Stimulated activated CD8-positive, alpha-beta memory T cell treated with anti-CD3 and anti-CD28 coated beads, Interleukin-7, amount 100 ng/mL, for 4 hours (primary cell): ENCODE measurements around the gene FTO.
"Not testable (repeated sequence)": the region's sequence is repeated elsewhere in the genome, so short reads cannot be mapped to it uniquely, and the experiment has no call there.

Source experiments
- DNase-seq, 2 donors: peaks; one replicate each; pipeline ENCODE4 v3.0.0-alpha.2; 2020; ENCODE audit warnings: low read depth in 2 of 2

FTO gene

DNA sequence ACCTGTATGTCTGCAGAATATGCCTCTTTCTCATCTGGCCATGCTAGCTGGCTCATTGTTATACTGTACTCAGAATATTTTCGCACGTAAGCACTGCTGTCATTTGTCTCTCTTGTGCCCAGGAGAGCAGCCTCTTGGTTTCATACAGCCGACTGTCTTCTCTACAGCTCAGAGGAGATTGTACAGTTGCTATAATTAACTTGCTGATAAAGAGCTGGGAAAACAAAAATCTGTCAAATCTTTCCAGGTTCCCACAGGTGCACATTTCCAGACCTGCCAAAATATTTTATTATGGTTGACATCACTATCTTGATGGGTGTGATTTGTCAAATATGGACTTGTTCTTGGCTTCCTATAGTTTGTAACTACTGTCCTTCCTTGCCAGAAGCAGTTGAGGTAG is 122.7 kb downstream of the FTO start:
- no peak for DNase-seq

DNA sequence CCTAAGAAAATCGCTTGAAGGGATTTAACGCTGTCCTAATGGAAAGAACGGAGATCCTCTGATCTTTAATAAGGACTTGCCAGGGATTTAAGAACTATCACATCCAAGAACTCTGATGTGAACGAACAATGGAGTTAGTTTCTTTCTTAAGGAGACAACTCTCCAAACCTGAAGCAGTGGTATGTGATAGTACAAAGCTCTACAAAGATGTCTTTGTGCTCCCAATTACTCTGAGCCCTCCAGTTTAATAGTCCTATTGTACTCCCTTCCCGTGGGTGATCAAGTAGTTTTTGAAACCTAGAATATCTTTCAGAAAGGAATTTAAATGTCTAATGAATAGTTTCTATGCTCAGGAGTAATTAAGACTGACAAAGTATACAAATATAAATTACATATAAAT is 123.8 kb downstream of the FTO start:
- DNase-seq, result no peak

DNA sequence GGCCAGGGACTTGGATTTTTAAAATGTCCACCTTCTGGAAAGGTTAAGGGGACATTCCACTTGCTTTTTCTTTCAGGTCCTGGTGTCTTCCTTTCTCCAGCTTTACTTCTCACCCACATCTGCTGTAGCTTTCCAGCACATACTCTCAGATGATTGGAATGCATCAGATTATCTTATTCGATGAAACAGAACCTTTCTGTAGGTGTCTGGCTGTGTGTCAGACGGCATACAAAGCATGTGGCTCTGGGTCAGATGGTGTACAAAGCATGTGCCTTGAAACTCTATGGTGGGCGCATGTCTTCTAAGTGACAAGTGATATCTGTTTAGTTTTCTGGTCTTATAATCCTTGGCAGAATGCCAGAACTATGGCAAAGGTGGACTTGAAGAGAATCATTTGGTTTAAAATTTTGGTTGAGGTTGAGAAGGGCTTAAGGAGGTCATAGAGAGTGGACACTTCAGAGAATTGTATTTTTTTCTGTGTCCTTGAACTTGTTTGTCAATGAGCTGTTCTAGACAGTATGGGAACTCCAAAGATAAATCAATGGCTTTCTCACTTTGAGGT is 125.3 kb downstream of the FTO start:
- DNase-seq, result no peak

DNA sequence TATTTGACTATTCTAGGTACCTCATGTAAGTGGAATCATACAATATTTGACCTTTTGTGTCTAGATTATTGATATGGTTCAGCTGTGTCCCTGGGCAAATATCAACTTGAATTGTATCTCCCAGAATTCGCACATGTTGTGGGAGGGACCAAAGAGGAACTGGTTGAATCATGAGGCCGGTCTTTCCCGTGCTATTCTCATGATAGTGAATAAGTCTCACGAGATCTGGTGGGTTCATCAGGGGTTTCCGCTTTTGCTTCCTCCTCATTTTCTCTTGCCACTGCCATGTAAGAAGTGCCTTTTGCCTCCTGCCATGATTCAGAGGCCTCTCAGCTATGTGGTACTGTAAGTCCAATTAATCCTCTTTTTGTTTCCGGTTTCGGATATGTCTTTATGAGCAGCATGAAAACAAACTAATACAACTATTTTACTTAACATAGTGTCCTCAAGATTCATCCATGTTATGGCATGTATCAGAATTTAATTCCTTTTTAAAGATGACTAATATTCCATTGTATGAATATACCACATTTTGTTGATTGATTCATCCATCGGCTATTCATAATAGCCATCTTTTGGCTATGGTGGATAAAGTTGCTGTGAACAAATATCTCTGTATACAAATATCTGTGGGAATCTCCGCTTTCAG is 129.1 kb downstream of the FTO start:
- DNase-seq, result no peak

DNA sequence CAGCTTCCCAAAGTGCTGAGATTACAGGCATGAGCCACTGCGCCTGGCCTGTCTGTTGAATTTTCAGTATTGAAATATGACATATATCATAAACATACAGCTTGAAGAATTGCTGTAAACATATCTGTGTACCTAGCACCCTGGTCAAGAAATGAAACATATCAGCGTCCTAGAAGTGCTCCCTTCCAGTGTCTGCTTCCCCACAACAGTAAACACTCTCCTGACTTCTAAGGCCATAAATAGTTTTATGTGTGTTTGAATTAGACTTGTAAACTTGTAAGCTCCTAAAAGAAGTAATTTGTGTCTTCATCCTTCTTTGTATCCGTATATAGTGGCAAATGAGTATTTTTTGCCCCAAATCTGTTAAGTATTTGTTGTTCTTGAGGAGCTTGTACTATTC is 132.2 kb downstream of the FTO start:
- no peak for DNase-seq

DNA sequence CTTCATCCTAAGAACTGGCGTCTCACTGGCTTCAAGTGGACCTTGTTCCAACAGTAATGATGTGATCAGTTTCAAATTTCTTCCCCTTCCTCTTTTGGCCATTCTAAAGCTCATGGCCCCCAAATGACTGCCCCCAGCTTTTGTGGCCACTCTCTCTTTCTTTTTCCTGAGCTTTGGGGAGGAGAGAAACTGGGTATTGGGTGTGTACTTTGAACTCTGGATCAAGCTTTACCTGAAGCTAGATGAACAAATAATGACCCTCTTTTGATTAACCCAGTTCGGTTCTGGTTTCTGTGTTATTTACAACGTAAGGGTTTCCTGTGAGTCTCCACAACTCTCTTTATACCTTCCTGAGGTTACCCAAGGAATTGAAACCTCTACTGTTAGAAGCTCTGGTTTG is 132.7 kb downstream of the FTO start:
- no peak for DNase-seq

DNA sequence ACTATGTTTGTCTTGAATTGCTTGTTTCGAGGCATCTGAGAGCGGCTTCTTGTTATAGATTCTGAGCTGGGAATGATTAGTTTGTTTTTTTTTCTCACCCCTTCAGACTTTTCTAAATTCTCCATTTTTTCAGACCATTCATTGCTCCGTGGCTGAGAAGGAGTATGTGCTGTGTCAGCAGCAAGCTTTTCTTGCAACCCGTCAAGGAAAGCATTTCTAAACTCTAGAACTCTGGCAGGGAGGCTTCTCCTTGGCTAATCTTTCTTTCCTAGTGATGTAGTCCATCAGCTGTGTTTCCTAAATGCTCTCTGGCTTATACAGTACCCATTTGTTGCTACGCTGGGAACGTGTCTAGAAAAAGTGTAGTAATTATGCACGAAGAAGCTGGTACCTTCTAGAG is 133.5 kb downstream of the FTO start:
- no peak for DNase-seq

DNA sequence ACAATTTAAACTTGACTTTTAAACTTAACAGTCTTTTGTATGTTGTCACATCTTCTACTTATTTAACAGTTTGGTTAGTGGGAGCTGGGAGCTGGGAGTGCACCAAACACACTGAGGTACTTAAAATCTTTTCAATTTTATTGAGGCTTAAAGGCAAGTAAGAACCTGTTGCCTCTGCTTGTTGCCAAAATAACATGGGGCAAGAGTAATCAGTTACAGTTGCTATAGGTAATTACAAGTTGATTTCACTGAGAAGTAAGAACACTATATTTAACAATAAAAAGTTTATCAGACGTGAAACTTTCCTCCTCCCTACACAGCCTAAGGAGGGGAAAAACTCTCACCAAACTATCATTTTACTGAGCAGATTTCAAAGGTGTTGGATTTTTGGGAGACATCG is 135.2 kb downstream of the FTO start:
- DNase-seq, result no peak

DNA sequence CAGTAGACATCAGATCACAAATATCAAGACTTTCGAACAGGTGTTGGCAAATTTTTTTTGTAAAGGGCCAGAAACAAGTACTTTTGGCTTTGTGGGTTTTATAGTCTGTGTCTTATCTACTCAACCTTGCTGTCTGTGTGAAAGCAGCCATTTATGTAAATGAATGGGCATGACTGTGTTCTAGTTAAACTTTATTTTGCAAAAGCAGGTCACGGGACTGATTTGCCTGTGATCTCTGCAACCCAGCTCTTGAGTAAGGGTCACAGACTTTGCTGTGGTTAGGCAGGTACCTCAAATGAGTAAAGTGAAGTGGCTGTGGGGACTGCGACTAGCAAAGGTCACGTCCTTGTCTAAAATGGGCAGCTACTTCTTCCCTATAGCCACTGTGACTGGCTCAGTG is 136.5 kb downstream of the FTO start:
- no peak for DNase-seq

DNA sequence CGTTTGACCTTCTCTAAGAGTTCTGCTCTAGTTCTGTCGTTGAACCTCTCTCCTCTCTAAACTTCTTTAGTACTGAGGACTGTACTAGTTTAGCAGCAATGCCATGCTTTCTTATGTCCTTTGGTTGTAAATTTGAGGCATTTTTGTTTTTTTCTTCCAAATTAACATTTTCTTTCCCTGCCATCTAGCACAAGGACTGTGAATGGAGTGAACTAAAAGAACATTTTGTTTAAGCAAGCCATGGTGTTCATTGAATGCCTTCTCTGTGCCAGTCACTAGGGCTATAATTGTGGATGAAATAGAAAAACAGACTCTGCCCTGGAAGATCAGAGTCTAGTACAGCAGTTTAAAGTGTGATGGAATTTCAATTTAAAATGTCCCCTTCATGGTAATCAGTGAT is 137.9 kb downstream of the FTO start:
- DNase-seq, result no peak

DNA sequence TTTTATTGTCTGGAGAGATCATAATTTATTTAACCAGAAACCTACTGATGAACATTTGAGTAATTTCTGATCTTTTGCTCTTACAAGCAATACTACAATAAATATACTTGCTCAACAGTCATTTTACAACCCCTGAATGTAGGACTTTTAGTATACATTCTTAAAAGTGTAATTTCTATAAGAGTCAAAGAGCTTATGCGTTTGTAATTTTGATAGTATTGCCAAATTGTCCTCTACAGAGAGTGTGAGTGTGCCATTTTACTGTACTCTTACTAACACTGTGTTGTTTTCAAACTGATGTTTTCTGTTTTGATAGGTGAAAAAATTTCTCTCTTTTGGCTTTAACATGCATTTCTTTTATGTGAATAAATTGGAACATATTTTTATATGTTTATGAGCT is 139.1 kb downstream of the FTO start:
- DNase-seq, result no peak

DNA sequence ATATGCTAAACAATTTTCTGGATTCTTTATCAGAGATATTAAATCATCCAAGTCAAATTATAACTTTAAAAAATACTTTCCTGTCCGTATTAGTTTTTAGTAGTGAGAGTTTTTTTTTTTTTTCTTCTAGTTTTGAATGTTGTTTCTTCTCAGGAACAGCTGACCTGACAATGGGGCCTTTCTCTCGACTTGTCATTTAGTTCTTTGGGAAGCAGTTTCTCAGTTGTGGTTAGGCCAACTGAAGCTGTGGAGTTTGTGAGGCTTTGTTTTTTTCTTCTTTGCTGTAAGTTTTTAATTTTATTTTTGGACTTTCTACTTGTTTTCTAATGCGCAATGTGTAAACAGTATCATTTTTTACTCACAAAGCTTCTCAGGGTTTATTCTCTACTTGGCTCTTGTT is 140.8 kb downstream of the FTO start:
- no peak for DNase-seq

DNA sequence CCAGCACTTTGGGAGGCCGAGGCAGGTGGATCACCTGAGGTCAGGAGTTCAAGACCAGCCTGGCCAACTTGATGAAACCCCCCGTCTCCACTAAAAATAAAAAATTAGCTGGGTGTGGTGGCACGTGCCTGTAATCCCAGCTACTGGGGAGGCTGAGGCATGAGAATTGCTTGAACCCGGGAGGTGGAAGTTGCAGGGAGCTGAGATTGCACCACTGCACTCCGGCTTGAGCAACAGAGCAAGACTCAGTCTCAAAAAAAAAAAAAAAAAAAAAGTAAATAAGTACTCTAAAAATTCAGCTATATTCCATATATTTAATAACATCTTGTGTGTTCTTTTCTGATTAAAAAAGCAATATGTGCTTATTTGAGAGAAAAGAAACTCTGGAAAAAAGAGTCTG is 142.6 kb downstream of the FTO start:
- DNase-seq, result not testable (repeated sequence)

DNA sequence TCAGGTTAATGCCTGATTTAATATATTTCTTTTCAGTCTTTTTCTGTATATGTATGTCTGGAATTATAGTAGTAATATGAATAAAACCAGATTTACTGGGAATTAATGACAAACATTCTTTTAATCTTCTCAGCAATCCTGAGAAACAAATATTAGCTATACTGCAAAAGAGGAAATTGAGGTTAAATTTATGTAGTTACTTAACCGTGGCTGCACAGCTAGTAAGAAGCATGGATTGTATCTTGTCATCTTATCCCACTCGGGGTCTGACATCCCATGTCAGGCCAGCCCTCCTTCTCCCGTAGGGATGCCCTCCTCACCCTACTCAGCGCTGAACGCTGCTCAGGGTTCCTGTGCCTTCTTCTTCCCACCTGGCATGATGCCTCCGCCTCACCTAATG is 143.0 kb downstream of the FTO start:
- no peak for DNase-seq

DNA sequence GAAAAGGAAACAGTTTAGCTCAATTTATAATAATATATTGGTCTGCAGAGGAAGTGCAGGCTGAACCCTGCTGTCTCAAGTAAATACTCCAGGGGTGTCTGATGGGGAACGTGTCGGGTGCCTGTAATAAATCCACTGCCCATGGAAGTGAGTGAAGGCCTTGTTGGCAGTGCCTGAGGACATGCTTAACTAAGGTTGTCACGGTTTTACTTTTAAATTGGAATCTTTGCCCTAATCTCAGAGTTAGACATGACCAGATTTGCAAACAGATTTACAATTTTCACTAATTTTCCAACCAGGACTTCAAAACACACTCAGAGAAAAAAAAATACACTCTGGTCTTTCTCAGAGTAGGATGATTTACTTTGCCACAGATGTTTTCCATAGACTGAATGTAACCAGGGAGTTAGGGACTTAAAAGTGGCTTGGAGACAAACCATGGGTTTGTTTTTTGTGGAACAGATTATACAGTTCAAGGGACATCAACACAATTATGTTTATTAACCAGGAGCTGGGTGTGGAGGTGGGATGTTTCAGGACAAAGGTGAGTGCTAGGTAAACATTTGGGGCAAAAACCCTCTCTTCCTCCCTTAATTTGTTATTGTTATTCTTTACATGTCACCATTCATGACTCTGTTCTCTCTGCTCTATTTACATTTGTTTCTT is 144.5 kb downstream of the FTO start:
- no peak for DNase-seq

DNA sequence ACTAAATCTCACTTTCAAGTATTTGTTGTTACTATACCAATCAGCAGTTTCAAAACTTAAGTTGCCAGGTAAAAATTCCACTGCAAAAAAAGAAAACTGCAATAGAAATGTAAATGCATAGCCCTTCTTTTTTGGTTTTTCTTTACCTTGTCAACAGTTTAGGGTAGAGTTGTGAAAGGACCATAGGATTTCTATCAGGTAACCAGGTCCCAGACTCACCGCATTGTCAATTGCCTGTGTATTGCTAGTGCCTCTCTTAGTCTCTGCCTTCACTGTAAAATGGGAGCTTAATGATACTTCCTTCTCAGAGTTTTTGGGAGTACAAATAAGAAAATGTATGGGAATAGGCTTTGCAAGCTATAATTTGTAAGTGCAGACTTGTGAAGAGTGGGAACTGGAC is 145.0 kb downstream of the FTO start:
- no peak for DNase-seq

DNA sequence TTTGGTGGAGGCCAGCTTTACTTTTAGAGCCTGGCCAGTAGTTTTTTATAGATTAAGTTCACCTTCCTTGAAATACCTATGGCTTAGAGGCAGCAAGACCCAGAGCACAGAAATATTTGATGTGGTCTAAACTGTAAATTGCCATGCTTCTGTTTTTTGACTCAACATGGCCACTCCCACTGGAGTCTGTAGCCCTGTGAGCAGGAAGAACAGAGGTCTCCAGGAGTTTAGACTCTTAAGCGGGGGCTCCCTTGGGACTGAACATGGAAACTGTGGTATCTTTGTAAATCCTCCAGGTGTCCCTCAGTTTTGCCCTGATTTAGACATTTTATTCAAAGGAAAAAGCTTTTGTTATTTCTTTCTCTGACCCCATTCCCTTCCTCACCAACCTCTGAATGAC is 145.6 kb downstream of the FTO start:
- DNase-seq, result no peak

DNA sequence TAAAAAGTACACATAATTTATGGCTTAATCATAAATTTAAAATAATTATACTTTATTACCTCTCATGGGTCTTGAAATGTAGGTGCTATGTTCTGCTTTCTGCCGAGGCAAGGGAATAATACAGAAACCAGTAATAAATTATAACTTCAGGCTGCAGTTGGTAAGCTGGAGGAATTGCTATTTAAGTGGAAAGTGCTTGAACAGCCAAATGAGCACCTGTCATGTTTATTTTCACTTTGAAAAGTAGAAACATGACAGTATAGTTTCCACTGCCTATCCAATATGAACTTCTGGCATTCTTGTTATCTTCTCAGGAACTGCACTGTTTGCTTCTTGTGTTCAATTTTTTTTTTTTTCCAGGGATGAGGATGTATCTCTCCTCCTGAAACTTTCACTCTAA is 146.0 kb downstream of the FTO start:
- DNase-seq, result no peak

DNA sequence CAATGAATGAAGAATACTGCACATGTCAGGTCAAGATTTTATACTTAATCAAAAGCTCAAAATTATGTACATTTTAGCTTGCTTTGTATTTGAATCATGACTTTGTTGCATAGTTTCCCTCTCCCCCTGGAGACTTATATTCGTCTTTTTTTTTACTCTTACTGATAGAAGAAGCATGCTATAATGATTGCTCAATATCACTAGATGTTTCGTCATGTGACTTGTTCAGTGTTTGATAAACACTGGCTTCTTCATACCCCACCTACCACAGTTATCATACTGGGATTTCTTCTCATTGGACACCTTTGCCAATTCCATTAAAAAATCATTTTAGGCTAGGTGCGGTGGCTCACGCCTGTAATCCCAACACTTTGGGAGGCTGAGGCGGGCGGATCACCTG is 148.7 kb downstream of the FTO start:
- no peak for DNase-seq

DNA sequence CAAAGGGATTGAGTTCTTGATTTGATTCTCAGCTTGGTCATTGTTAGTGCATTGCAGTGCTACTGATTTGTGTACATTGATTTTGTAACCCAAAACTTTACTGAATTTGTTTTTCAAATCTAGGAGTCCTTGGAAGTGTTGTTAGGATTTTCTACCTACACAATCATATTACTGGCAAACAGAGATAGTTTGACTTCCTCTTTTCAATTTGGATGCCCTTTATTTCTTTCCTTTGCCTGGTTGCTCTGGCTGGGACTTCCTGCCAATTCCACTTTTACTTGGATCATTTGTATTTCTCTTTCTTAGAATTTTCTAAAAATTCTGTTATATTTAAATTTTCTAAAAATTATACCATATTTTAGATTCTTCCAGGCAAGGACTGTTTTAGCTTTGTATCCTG is 151.1 kb downstream of the FTO start:
- no peak for DNase-seq

DNA sequence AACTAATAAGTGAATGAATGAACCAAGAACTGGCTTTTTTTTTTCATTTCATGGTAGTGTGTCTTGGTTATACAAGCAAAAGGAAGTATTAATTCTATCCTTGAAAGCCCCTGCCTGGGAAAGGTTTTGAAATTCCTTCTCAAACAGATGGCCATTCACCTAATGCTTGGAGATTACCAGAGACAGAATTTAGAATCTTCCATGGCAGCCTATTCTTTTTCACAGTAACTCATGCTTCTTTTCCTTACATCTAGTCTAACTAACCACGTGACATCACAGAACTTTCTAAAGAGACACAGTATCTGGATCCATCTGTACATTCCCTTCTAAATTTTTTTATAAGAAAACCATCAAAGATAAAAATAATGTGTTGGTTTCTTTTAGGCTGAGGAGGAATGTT is 151.6 kb downstream of the FTO start:
- no peak for DNase-seq

DNA sequence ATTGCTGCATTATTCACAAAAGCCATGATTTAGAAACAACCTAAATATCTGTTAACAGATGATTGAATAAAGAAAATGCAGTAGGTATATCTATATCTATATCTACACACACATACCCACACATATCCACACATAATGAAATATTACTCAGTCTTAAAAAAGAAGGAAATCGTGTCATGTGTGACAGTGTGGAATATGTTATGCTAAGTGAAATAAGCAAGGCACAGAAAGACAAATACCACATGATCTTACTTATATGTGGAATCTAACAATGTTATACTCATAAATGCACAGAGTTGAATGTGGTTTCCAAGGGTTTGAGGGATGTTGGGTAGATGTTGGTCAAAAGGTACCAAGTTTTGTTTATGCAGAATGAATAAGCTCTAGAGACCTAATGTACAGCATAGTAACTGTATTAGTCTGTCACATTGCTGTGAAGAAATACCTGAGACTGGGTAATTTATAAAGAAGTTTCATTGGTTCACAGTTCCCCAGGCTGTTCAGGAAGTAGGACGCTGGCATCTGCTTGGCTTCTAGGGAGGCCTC is 156.1 kb downstream of the FTO start:
- no peak for DNase-seq

DNA sequence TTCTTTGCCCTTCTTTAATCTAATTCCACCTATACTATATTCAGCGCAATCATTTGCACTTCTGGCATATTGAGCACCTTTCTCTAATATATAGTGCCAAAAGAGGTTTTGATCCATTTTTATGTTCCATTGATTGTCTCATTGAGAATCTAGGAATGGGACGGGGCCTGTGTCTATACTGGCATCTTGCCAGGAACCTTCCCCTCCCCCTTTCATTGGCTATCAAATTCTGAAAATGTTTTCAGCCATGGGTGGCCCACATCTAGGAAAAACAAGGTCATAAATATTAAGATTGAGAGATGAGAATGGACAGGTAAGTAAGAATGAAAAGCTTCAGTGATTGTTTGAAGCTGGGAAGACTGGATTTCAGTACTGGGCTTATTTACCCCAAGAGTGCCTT is 159.9 kb downstream of the FTO start:
- DNase-seq, result no peak
